Activated CD4-positive, alpha-beta T cell treated with anti-CD3 and anti-CD28 coated beads, Interleukin-2, amount 50 U/mL, for 24 hours (primary cell): ENCODE results near the gene SYNDIG1L.
"Not testable (repeated sequence)": the region's sequence is repeated elsewhere in the genome, so short reads cannot be mapped to it uniquely, and the experiment has no call there.

ENCODE experiments used
- DNase-seq, 2 donors: peaks; one replicate each; pipeline ENCODE4 v3.0.0-alpha.2; 2020; ENCODE audit warnings: low read depth in 1 of 2, low spot score in 1 of 2

Gene SYNDIG1L

GRCh38 chr14:74403619-74404417 lies 22.2 kb downstream of the SYNDIG1L start:
- DNase-seq = no peak

GRCh38 chr14:74402401-74403251 lies 23.4 kb downstream of the SYNDIG1L start:
- DNase-seq = no peak

- DNase-seq = peak in 1 of 2 donors; percentile 33
Measured at GRCh38 chr14:74401504-74402241, 24.3 kb downstream of the SYNDIG1L start.

- no peak for DNase-seq
Measured at GRCh38 chr14:74400919-74401503, 25.0 kb downstream of the SYNDIG1L start.

GRCh38 chr14:74400031-74400685 lies 25.9 kb downstream of the SYNDIG1L start:
- DNase-seq = no peak

GRCh38 chr14:74395094-74395493 lies 30.9 kb downstream of the SYNDIG1L start:
- no peak for DNase-seq

GRCh38 chr14:74394549-74394948 lies 31.5 kb downstream of the SYNDIG1L start:
- no peak for DNase-seq

- no peak for DNase-seq
Measured at GRCh38 chr14:74392616-74393570, 33.1 kb downstream of the SYNDIG1L start.

GRCh38 chr14:74391479-74391878 lies 34.5 kb downstream of the SYNDIG1L start:
- DNase-seq = no peak

- DNase-seq = not testable (repeated sequence)
Measured at GRCh38 chr14:74390505-74390904, 35.5 kb downstream of the SYNDIG1L start.

- no peak for DNase-seq
Measured at GRCh38 chr14:74389980-74390379, 36.0 kb downstream of the SYNDIG1L start.

- no peak for DNase-seq
Measured at GRCh38 chr14:74382231-74382630, 43.8 kb downstream of the SYNDIG1L start.

- DNase-seq = not testable (repeated sequence)
Measured at GRCh38 chr14:74381571-74381970, 44.4 kb downstream of the SYNDIG1L start.

GRCh38 chr14:74380845-74381244 lies 45.2 kb downstream of the SYNDIG1L start:
- DNase-seq = no peak

- no peak for DNase-seq
Measured at GRCh38 chr14:74380172-74380571, 45.8 kb downstream of the SYNDIG1L start.

- no peak for DNase-seq
Measured at GRCh38 chr14:74377976-74378690, 47.9 kb downstream of the SYNDIG1L start.

- DNase-seq = no peak
Measured at GRCh38 chr14:74368441-74368840, 57.6 kb downstream of the SYNDIG1L start.

- no peak for DNase-seq
Measured at GRCh38 chr14:74368026-74368425, 58.0 kb downstream of the SYNDIG1L start.
